Measurements from ENCODE around the gene TMSB15B. TPM values are rescaled to one million over a fixed set of nuclear protein-coding genes. Genes with fewer than 3 reads are reported as not detected.
A peak's percentile ranks its signal among the peaks of the same experiment; 100 is the strongest.
"Not testable (repeated sequence)": the region's sequence is repeated elsewhere in the genome, so short reads cannot be mapped to it uniquely, and the experiment has no call there.

TMSB15B gene
- total RNA-seq = not detected

DNA sequence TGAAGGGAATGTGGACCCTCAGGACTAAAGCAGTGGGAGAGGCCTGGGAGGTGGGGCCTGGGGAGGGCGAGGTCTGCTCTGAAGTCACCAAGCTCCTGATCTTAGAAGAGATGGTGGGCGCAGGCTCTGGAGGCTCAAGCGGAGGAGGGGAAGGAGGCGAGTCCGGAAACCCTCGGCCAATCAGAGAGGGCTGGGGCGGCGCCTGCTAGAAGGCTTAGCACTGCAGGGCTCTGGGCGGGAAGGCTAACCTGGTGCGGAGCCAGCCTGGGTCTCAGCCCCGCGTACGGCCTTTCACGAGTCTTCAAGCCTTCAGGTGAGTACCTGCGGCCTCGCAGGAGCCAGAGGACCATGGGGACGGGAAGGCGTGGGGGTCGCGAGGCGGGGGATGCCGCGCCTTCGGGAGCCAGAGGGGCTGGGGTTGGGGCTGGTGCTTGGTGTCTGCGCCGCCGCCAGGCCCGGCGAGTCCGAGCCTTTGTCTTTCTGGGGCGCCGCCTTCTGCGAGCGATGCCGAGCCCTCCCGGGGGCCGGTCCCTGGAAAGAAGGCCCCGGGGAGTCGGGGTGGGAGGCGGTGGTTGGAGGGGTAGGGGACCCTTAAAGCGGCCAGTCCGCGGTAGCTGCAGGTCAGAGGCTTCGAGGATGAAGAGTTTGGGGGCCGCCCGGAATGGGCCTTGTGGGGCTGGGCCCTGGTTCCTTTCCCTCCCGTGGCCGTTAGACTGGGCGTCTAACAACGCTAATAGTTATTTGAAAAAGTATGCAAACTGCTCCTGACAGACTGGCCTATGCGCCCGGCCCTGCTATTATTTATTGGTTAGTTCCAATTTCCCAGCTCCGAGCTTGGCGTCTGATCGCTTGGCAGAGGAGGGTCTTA lies at the start of gene TMSB15B:
Gene TMSB15B, plus strand, starts transcription at position 217 of the 868 bp plus-strand sequence.
- intact Hi-C loops (cut with DNase I; ENCODE audit: low total_unique reads); H3K4me3 ChIP-seq; H3K4me1 ChIP-seq; H3K27me3 ChIP-seq; H3K9me3 ChIP-seq; H3K36me3 ChIP-seq; ATAC-seq; DNase-seq; H3K27ac ChIP-seq; in situ Hi-C loops (cut with MboI; ENCODE audit: low sequenced_read_pairs in 4 of 4): not testable (repeated sequence)

DNA sequence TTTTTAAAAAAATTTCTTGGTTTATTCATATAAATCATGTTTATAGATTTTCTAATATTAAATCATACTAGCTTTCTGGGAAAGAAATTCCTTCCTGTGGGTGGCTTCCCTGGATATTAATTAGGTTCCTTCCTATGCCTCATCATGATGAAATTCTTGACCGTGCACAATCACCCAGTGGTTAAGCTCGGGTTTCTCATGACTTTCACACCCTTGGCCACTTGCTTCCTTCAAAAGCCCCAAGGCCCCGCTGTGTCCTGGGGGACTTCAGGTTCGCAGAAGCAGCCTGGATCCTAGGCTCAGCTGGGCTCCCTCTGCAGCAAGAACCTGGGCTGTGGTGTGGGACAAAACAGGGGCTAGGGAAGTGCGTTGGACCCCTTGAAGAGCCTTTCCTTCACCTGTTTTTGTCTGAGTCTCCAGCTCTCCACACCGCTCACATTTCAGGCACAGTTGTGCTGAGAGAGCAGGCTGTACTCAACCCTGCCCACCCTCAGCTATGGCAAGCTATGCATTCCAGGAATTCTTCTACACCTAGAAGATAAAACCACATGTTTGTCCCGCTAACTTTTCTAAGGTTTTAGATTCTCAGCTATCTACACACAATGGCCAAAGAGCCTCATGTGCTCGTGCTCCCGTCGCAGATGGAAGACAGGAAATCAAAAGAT lies 48.9 kb upstream of the TMSB15B start:
- H3K36me3 ChIP-seq = no peaks in the 10 kb centered on the region
- no peak for ATAC-seq
- intact Hi-C loops (cut with DNase I; ENCODE audit: low total_unique reads) (no loop called here), in situ Hi-C loops (cut with MboI; ENCODE audit: low sequenced_read_pairs in 4 of 4) (no loop called here)
- H3K4me3 ChIP-seq = no peak overlapping the region
- H3K27me3 ChIP-seq = peaks cover 0 to 22% (median 0%) of the 10 kb centered on the region in 3 donors
- no peaks in the 10 kb centered on the region for H3K4me1 ChIP-seq
- no peak for DNase-seq
- no peak overlapping the region for H3K27ac ChIP-seq
- H3K9me3 ChIP-seq = no peaks in the 10 kb centered on the region
- no peak for TF ChIP-seq POLR2A (IDR thresholded peaks at IDR 0.05)

DNA sequence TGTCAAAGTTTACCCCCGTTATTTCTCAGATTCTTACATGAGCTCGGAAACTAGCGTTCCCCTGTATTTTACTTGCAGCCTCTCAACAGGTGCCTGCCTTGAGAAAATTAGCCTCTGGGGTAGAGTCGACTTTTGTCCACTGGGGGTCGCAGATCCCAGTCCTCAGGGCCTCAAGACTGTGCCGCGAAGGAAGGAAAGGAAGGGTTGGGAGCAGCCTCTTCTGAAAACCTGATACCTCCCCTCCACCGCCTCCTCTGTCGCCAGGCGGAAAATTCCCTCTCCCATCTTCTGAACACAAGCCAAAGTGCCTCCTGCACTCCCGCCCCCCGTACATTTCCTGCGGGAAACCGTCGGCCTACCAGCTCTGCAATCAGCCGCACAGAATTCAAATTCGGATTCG lies 44.4 kb upstream of the TMSB15B start:
- intact Hi-C loops (cut with DNase I; ENCODE audit: low total_unique reads) = no loop called here
- in situ Hi-C loops (cut with MboI; ENCODE audit: low sequenced_read_pairs in 4 of 4) = no loop called here
- H3K36me3 ChIP-seq = no peaks in the 10 kb centered on the region
- no peaks in the 10 kb centered on the region for H3K9me3 ChIP-seq
- peak overlapping the region in 1 of 4 donors; percentile 32 for H3K27ac ChIP-seq
- H3K4me3 ChIP-seq = peak overlapping the region; percentile 50 to 56 (median 52)
- TF ChIP-seq, protein P1, sequence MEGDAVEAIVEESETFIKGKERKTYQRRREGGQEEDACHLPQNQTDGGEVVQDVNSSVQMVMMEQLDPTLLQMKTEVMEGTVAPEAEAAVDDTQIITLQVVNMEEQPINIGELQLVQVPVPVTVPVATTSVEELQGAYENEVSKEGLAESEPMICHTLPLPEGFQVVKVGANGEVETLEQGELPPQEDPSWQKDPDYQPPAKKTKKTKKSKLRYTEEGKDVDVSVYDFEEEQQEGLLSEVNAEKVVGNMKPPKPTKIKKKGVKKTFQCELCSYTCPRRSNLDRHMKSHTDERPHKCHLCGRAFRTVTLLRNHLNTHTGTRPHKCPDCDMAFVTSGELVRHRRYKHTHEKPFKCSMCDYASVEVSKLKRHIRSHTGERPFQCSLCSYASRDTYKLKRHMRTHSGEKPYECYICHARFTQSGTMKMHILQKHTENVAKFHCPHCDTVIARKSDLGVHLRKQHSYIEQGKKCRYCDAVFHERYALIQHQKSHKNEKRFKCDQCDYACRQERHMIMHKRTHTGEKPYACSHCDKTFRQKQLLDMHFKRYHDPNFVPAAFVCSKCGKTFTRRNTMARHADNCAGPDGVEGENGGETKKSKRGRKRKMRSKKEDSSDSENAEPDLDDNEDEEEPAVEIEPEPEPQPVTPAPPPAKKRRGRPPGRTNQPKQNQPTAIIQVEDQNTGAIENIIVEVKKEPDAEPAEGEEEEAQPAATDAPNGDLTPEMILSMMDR (IDR thresholded peaks at IDR 0.05 in 4 of 5, conservative IDR thresholded peaks at IDR 0.05 in 1 of 5) = peak in 3 of 5 experiments; percentile 12 to 44 (median 34)
- TF ChIP-seq POLR2A (IDR thresholded peaks at IDR 0.05) = no peak
- no peaks in the 10 kb centered on the region for H3K4me1 ChIP-seq
- DNase-seq (no peak), ATAC-seq (peak; percentile 61 to 66)
- H3K27me3 ChIP-seq = peaks cover 0 to 39% (median 5%) of the 10 kb centered on the region in 3 donors

DNA sequence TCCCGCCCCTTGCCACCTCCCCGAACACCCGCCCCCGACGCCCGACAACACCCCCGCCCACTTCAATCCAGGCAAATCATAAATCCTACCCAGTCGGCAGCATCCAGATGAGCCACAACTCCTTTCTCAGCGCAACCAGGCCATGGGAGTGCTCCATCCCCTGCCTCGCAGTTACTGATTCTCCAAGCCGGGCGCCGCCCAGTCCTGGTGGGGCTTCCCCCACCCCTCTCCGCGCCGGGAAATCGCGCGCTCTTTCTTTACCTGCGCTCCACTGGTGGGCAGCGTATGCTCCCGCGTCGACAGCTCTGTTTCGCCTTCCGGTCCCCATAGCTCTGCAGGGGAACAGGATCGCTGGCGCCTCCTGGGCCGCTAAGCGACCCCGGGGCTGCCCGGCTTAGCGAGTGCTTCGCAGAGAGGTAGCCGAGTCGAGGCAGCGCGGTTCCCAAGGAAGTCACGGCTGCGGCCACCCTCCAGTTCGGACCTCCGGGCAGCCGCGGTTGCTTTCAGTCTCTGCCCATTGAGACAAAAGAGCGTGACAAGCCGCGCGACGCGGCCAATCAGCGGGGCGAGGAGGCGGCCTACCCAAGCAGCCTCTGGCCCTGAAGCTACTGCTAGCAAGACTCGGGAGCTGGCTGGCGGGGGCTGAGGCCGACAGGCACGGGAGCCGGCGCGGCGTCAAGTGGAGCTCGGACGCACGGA lies 43.7 kb upstream of the TMSB15B start:
- peak overlapping the region; percentile 50 to 56 (median 52) for H3K4me3 ChIP-seq
- ATAC-seq (peak in 1 of 2 donors; percentile 33), DNase-seq (peak in 1 of 2 donors; percentile 16)
- no peak for TF ChIP-seq POLR2A (IDR thresholded peaks at IDR 0.05)
- TF ChIP-seq, protein P1 (IDR thresholded peaks at IDR 0.05 in 4 of 5, conservative IDR thresholded peaks at IDR 0.05 in 1 of 5) = no peak
- H3K4me1 ChIP-seq = no peaks in the 10 kb centered on the region
- intact Hi-C loops (cut with DNase I; ENCODE audit: low total_unique reads) = no loop called here
- peaks cover 0 to 32% (median 5%) of the 10 kb centered on the region in 3 donors for H3K27me3 ChIP-seq
- peak overlapping the region; percentile 32 to 64 (median 60) for H3K27ac ChIP-seq
- no peaks in the 10 kb centered on the region for H3K9me3 ChIP-seq
- in situ Hi-C loops (cut with MboI; ENCODE audit: low sequenced_read_pairs in 4 of 4) = no loop called here
- no peaks in the 10 kb centered on the region for H3K36me3 ChIP-seq

DNA sequence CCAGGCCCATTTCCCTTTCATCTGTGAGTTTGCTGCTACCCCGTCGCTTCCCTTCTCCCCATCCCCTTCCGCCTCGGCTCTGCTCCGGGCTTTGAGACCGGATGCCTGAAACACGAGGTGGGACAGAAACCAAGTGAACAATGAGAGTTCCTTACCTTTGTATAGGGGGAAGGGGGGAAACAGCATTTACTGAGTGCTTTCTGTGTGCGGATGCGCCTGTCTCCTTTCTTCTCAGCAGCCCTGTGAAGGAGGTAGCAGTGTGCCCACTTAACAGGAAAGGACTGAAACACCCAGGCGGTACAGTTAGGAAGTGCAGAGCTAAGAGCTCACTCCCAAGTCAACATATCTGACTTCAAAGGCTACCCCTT lies 43.2 kb upstream of the TMSB15B start:
- peaks cover 0 to 32% (median 5%) of the 10 kb centered on the region in 3 donors for H3K27me3 ChIP-seq
- peak overlapping the region; percentile 32 to 64 (median 60) for H3K27ac ChIP-seq
- H3K36me3 ChIP-seq = no peaks in the 10 kb centered on the region
- DNase-seq = no peak
- in situ Hi-C loops (cut with MboI; ENCODE audit: low sequenced_read_pairs in 4 of 4) (no loop called here), intact Hi-C loops (cut with DNase I; ENCODE audit: low total_unique reads) (no loop called here)
- peak in 1 of 2 donors; percentile 9 for ATAC-seq
- no peaks in the 10 kb centered on the region for H3K4me1 ChIP-seq
- H3K9me3 ChIP-seq = no peaks in the 10 kb centered on the region
- TF ChIP-seq, protein P1 (IDR thresholded peaks at IDR 0.05 in 4 of 5, conservative IDR thresholded peaks at IDR 0.05 in 1 of 5) = no peak
- TF ChIP-seq POLR2A (IDR thresholded peaks at IDR 0.05) = no peak
- peak overlapping the region; percentile 50 to 56 (median 52) for H3K4me3 ChIP-seq

DNA sequence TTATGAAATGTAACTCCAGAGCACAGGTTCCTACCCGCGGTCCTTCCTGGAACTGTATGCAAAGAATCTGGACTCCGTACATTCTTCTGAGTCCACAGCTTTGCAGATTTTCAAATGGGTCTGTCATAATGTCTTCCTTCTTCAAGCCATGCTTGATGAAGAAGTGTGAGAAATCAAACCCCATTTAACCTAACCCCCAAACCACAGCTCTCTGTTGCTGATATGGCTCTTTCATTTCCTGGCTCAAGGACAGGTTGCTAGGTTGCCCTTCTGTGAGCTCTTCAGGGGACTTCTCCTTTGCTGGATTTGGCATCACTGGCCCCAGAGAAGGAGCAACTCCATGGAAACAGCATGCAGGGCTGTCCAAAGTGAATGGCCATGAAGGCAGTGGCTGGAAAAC lies 41.9 kb upstream of the TMSB15B start:
- intact Hi-C loops (cut with DNase I; ENCODE audit: low total_unique reads); ATAC-seq; H3K27ac ChIP-seq; H3K36me3 ChIP-seq; in situ Hi-C loops (cut with MboI; ENCODE audit: low sequenced_read_pairs in 4 of 4); H3K9me3 ChIP-seq; H3K4me1 ChIP-seq; H3K4me3 ChIP-seq; DNase-seq: not testable (repeated sequence)
- peaks cover 0 to 30% (median 5%) of the 10 kb centered on the region in 3 donors for H3K27me3 ChIP-seq

All from gastrocnemius medialis (tissue), 4 donors.